Glutamatergic neuron (in vitro differentiated cells): ENCODE results near the gene DPP3. TPM values are rescaled to one million over a fixed set of nuclear protein-coding genes. Genes with fewer than 3 reads are reported as not detected.
A peak's percentile ranks its signal among the peaks of the same experiment; 100 is the strongest.
"Not testable (repeated sequence)": the region's sequence is repeated elsewhere in the genome, so short reads cannot be mapped to it uniquely, and the experiment has no call there.

Experiments used
- DNase-seq: peaks from one replicate; pipeline ENCODE4 v3.0.0; 2022
- H3K27ac Mint-ChIP-seq: one replicate; pipeline ENCODE4 v1.8.0; 2020; ENCODE audit warnings: mild to moderate bottlenecking, mixed read lengths, inconsistent platforms; ENCODE audit not compliant: unreplicated experiment
- H3K27me3 Mint-ChIP-seq: one replicate; pipeline ENCODE4 v1.8.0; 2020; ENCODE audit warnings: mild to moderate bottlenecking, moderate library complexity, mixed read lengths, inconsistent platforms; ENCODE audit not compliant: unreplicated experiment
- H3K36me3 Mint-ChIP-seq: one replicate; pipeline ENCODE4 v1.8.0; 2020; ENCODE audit warnings: mild to moderate bottlenecking, mixed read lengths, inconsistent platforms; ENCODE audit not compliant: unreplicated experiment
- H3K4me1 Mint-ChIP-seq: one replicate; pipeline ENCODE4 v1.8.0; 2020; ENCODE audit warnings: mild to moderate bottlenecking, low read depth, mixed read lengths, inconsistent platforms; ENCODE audit not compliant: unreplicated experiment
- H3K4me3 Mint-ChIP-seq: one replicate; pipeline ENCODE4 v1.8.0; 2020; ENCODE audit warnings: mild to moderate bottlenecking, mixed read lengths, inconsistent platforms; ENCODE audit not compliant: unreplicated experiment
- H3K9me3 Mint-ChIP-seq: one replicate; pipeline ENCODE4 v1.8.0; 2020; ENCODE audit warnings: mild to moderate bottlenecking, moderate library complexity, mixed read lengths, inconsistent platforms; ENCODE audit not compliant: unreplicated experiment
- CTCF ChIP-seq: fragments of 200-600 bp; sonication (generic); IDR thresholded peaks from one replicate; pipeline ENCODE4 v1.5.0; 2021; ENCODE audit not compliant: partially characterized antibody, unreplicated experiment
- total RNA-seq: library from RNA; stranded (reverse); fragmentation: NEBNext Ultra II Directional; extraction: Animal tissue kit (Norgen Biotek cat#: 25700); gene quantifications from one replicate; pipeline ENCODE4 v1.2.1, GENCODE V29; 2021; ENCODE audit not compliant: unreplicated experiment

DPP3 gene
- total RNA-seq, 1 donor from 2014 or later, result 72.0 TPM

DNA sequence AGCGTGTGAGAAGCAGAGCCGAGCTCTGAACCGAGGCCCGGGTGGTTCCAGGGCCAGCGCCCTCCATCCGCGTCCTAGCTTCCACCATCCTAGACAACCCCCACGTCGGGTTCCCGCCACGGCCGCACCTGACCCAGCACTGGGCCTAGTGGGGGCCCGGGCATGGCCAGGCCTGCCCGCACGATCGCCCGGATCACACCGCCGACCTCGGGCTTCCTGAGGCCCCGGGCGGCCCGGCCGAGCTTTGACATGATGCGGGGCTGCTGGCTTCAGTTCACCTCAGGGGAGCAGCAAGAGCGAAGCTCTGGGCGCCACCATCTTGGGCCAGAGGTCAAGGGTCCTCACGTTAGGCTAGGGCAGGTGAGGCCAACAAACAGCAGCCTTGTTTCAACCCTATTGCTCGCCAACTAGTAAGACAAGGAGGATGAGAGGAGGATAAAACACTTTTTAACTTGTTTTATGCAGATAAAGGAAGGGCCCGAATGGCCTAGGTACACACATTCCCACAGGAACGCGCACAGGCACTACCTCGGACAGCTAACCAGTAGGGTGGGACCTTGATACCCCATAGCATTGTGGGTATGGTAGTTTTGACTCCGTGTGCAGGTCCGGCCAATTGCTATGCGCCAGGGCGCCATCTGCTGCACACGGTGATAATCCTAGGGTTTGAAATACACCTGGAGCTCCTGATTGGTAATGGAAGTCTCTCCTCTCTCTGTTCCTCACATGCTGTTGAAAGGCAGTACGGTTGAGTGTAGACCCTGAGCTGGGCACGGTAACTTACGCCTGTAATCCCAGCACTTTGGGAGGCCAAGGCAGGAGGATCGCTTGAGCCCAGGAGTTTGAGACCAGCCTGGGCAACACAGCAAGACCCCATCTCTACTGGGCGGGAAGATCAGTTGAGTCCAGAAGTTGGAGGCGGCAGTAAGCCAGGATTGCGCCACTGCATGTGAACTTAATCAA is 41.4 kb upstream of the DPP3 start, which contains the start of gene MRPL11:
MRPL11 (minus strand) TSS at position 345 of the 963 bp plus-strand sequence; CDS start at position 251, 94 bp downstream.
- Mint-ChIP-seq H3K4me3 (peak within 1 kb of the TSS; percentile 91), H3K27ac (peak within 1 kb of the TSS; percentile 99), H3K27me3 (no peaks in the 10 kb centered on the region), H3K4me1 (peaks cover 2% of the 10 kb centered on the region), H3K36me3 (peaks cover 7% of the 10 kb centered on the region), H3K9me3 (peaks cover 13% of the 10 kb centered on the region)
- DNase-seq, result peak; percentile 85
- peak; percentile 13 for TF ChIP-seq CTCF

GRCh38 chr11:66440101-66440939 is 39.9 kb upstream of the DPP3 start:
- not testable (repeated sequence) for H3K4me1 Mint-ChIP-seq, H3K27me3 Mint-ChIP-seq, DNase-seq, H3K4me3 Mint-ChIP-seq, H3K36me3 Mint-ChIP-seq
- peak overlapping the region; percentile 28 for H3K27ac Mint-ChIP-seq
- H3K9me3 Mint-ChIP-seq, result peaks cover 14% of the 10 kb centered on the region

GRCh38 chr11:66440940-66441282 is 39.3 kb upstream of the DPP3 start:
- H3K27me3 Mint-ChIP-seq, H3K4me3 Mint-ChIP-seq, H3K4me1 Mint-ChIP-seq, H3K36me3 Mint-ChIP-seq, DNase-seq, H3K27ac Mint-ChIP-seq: not testable (repeated sequence)
- peaks cover 14% of the 10 kb centered on the region for H3K9me3 Mint-ChIP-seq

DNA sequence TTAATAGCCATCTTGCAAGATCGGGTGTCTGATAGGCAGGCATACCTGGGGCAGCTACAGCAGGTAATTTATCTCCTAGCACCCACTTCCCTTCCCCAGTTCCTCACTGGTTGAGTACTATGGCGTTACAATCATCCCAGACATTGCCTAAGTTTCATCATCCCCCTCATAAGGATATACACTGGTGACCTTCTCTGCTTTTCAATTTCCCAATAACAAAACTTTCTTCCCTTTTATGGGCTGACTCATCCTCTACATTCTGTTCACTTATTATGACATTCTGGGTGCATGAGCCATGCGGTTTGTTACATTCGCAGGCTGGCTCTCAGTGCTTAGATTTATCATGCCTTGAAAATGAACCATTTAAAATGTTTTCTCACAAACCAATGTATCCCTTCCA is 36.6 kb upstream of the DPP3 start:
- no peak overlapping the region for H3K4me3 Mint-ChIP-seq
- H3K4me1 Mint-ChIP-seq, result no peaks in the 10 kb centered on the region
- peaks cover 7% of the 10 kb centered on the region for H3K36me3 Mint-ChIP-seq
- no peak for DNase-seq
- no peak for TF ChIP-seq CTCF
- peaks cover 11% of the 10 kb centered on the region for H3K9me3 Mint-ChIP-seq
- no peak overlapping the region for H3K27ac Mint-ChIP-seq
- H3K27me3 Mint-ChIP-seq, result no peaks in the 10 kb centered on the region

- peaks cover 3% of the 10 kb centered on the region for H3K27me3 Mint-ChIP-seq
- no peak for DNase-seq
- H3K36me3 Mint-ChIP-seq, result peaks cover 12% of the 10 kb centered on the region
- TF ChIP-seq CTCF, result no peak
- H3K9me3 Mint-ChIP-seq, result peaks cover 3% of the 10 kb centered on the region
- H3K4me3 Mint-ChIP-seq, result no peak overlapping the region
- no peaks in the 10 kb centered on the region for H3K4me1 Mint-ChIP-seq
- H3K27ac Mint-ChIP-seq, result no peak overlapping the region
These were observed 33.2 kb upstream of the DPP3 start for GRCh38 chr11:66447012-66447411.
